Activated CD8-positive, alpha-beta T cell treated with anti-CD3 and anti-CD28 coated beads for 36 hours (primary cell): ENCODE data around the gene CCDC127. TPM values are rescaled to one million over a fixed set of nuclear protein-coding genes. Genes with fewer than 3 reads are reported as not detected.
"Not testable (repeated sequence)": the region's sequence is repeated elsewhere in the genome, so short reads cannot be mapped to it uniquely, and the experiment has no call there.

Experiments used
- ATAC-seq: fragments of 200-7000 bp; cut with Tn5 transposase; one replicate; pipeline ENCODE4 v1.10.0; 2021; ENCODE audit warnings: mild to moderate bottlenecking, moderate library complexity
- CTCF ChIA-PET: fragments of 350-600 bp; sonication (Branson Sonifier 250); formaldehyde crosslinking; loops from one replicate; lab custom pipeline; 2021; ENCODE audit warnings: antibody characterized with exemption; lab: Charles Lee
- POLR2A ChIA-PET: fragments of 350-600 bp; sonication (Branson Sonifier 250); formaldehyde crosslinking; loops from one replicate; lab custom pipeline; 2021; ENCODE audit warnings: antibody characterized with exemption; lab: Charles Lee
- DNase-seq: peaks from one replicate; pipeline ENCODE4 v3.0.0-alpha.2; 2020
- H3K27ac Mint-ChIP-seq: one replicate; pipeline ENCODE4 v1.8.0; 2021; ENCODE audit warnings: mild to moderate bottlenecking, mixed read lengths
- H3K27me3 Mint-ChIP-seq: one replicate; pipeline ENCODE4 v1.8.0; 2021; ENCODE audit warnings: mixed read lengths
- H3K36me3 Mint-ChIP-seq: one replicate; pipeline ENCODE4 v1.8.0; 2021; ENCODE audit warnings: low read depth, mixed read lengths
- H3K4me1 Mint-ChIP-seq: one replicate; pipeline ENCODE4 v1.8.0; 2021; ENCODE audit warnings: low read depth, mixed read lengths
- H3K4me3 Mint-ChIP-seq: one replicate; pipeline ENCODE4 v1.8.0; 2021; ENCODE audit warnings: mild to moderate bottlenecking, moderate library complexity, mixed read lengths
- H3K9me3 Mint-ChIP-seq: one replicate; pipeline ENCODE4 v1.8.0; 2021; ENCODE audit warnings: mixed read lengths
- CTCF ChIP-seq: fragments of 200-600 bp; IDR thresholded peaks from one replicate; pipeline ENCODE4 v1.8.0; 2022; ENCODE audit warnings: antibody characterized with exemption, mild to moderate bottlenecking
- intact Hi-C: fragments of 100-400 bp; cut with micrococcal nuclease; formaldehyde crosslinking; loops from one replicate; pipeline ENCODE4 v1.10.0; 2022
- total RNA-seq, 2 experiments: library from RNA; stranded (reverse); gene quantifications; one replicate each; pipeline ENCODE4 v1.2.3, GENCODE V29; 2021

Gene CCDC127
- total RNA-seq, 2 experiments from 2014 or later, result 4.2 to 4.3 TPM

DNA sequence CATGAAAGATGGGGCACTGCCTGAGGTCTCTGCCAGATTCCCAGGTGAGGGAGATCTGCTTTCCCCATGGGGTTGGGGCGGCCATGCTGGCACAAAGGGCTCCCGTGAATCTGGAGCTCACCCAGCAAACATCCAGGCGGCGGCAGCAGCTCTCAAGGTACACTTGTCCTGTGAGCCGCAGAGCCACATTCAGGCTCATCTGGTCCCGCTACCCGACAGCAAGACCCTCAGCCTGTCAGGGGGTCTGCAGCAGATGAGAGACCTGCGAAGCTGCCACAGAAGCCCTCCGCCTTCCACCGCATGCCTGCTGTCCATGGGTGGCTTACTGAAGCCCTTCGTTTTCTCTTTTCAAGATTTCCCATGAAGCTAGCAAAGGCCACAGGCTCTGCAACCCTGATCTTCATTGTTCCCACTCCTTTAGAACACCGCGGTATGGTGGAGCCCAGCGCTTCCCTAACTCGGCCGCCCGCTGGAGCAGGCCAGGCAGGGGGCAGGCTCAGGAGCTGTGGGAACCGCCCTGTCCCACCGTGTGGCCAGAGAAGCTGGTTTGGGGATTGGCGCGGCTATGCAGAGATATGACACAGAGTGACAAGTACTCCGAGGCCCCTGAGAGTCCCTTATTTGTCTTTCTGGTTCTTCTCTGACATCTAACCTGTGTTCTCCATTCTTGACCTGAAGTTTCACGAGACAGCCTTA lies 17.9 kb downstream of the CCDC127 start:
- H3K4me3 Mint-ChIP-seq, result no peak overlapping the region
- TF ChIP-seq CTCF, result no peak
- H3K4me1 Mint-ChIP-seq, result peaks cover 2% of the 10 kb centered on the region
- ChIA-PET POLR2A (interaction anchor here (1.7 kb wide), 1 partner anchor 9 kb away, joined by 4 read pairs; no protein-coding TSS in a partner anchor), CTCF (interaction anchor here (1.3 to 4.8 kb wide), 2 partner anchors 10 to 112 kb away, joined by 3 to 21 read pairs; partner anchors contain the start of gene LRRC14B)
- no peak for ATAC-seq
- intact Hi-C loops, result no loop called here
- peaks cover 7% of the 10 kb centered on the region for H3K36me3 Mint-ChIP-seq
- DNase-seq, result no peak
- H3K27ac Mint-ChIP-seq, result no peak overlapping the region
- H3K27me3 Mint-ChIP-seq, result no peaks in the 10 kb centered on the region
- no peaks in the 10 kb centered on the region for H3K9me3 Mint-ChIP-seq

- intact Hi-C loops, result no loop called here
- CTCF ChIA-PET, result interaction anchor here (1.3 to 4.8 kb wide), 2 partner anchors 9 to 113 kb away, joined by 3 to 21 read pairs; partner anchors contain the start of gene LRRC14B
- Mint-ChIP-seq H3K4me1 (peaks cover 2% of the 10 kb centered on the region), H3K27me3 (no peaks in the 10 kb centered on the region), H3K36me3 (peaks cover 3% of the 10 kb centered on the region), H3K4me3 (no peak overlapping the region), H3K27ac (no peak overlapping the region), H3K9me3 (no peaks in the 10 kb centered on the region)
- POLR2A ChIA-PET, result interaction anchor here (0.6 to 1.7 kb wide), 2 partner anchors 10 to 67 kb away, joined by 3 to 4 read pairs; no protein-coding TSS in a partner anchor
- no peak for ATAC-seq
- no peak for TF ChIP-seq CTCF
- DNase-seq, result no peak
These were observed 18.6 kb downstream of the CCDC127 start for GRCh38 chr5:199197-199949.

GRCh38 chr5:198516-199196 lies 19.3 kb downstream of the CCDC127 start:
- ATAC-seq, result no peak
- DNase-seq, result no peak
- POLR2A ChIA-PET, result no interaction called here
- H3K36me3 Mint-ChIP-seq, result peaks cover 3% of the 10 kb centered on the region
- H3K27me3 Mint-ChIP-seq, result no peaks in the 10 kb centered on the region
- H3K27ac Mint-ChIP-seq, result no peak overlapping the region
- peaks cover 2% of the 10 kb centered on the region for H3K4me1 Mint-ChIP-seq
- CTCF ChIA-PET, result interaction anchor here (1.3 kb wide), 1 partner anchor 114 kb away, joined by 3 read pairs; no protein-coding TSS in a partner anchor
- intact Hi-C loops, result no loop called here
- no peak overlapping the region for H3K4me3 Mint-ChIP-seq
- no peaks in the 10 kb centered on the region for H3K9me3 Mint-ChIP-seq
- no peak for TF ChIP-seq CTCF

GRCh38 chr5:197892-198489 lies 20.0 kb downstream of the CCDC127 start:
- Mint-ChIP-seq H3K4me3 (no peak overlapping the region), H3K36me3 (peaks cover 3% of the 10 kb centered on the region), H3K27ac (no peak overlapping the region), H3K4me1 (peaks cover 2% of the 10 kb centered on the region), H3K27me3 (no peaks in the 10 kb centered on the region), H3K9me3 (no peaks in the 10 kb centered on the region)
- no peak for TF ChIP-seq CTCF
- DNase-seq, result no peak
- ATAC-seq, result no peak
- POLR2A ChIA-PET, result no interaction called here
- CTCF ChIA-PET, result no interaction called here
- intact Hi-C loops, result no loop called here

- H3K27me3 Mint-ChIP-seq, H3K36me3 Mint-ChIP-seq, intact Hi-C loops, POLR2A ChIA-PET, DNase-seq, H3K4me1 Mint-ChIP-seq, H3K9me3 Mint-ChIP-seq, H3K4me3 Mint-ChIP-seq, H3K27ac Mint-ChIP-seq, ATAC-seq, CTCF ChIA-PET: not testable (repeated sequence)
These were observed 20.9 kb downstream of the CCDC127 start for GRCh38 chr5:197031-197430.
